ENCODE results near the gene ATF1. TPM values are rescaled to one million over a fixed set of nuclear protein-coding genes. Genes with fewer than 3 reads are reported as not detected.

Gene ATF1
- total RNA-seq, 1 experiment from 2014 or later = 47.0 TPM

Other genes with a start within 250 kb of the ATF1 start
- not detected in 2 replicates for gene TMPRSS12, start 78.8 kb downstream of the ATF1 start, total RNA-seq (2022)
- gene HIGD1C, start 188.4 kb downstream of the ATF1 start, total RNA-seq (2022) = not detected in 2 replicates

Data from Caco-2 (cell line).